B cell (primary cell): ENCODE results near the gene BABAM2. TPM values are rescaled to one million over a fixed set of nuclear protein-coding genes. Genes with fewer than 3 reads are reported as not detected.

Source experiments
- ATAC-seq: fragments of 200-7000 bp; cut with Tn5 transposase; one replicate; pipeline ENCODE4 v1.10.0; 2021; ENCODE audit warnings: low read depth, mild to moderate bottlenecking, moderate number of reproducible peaks, moderate library complexity
- CTCF ChIA-PET: fragments of 350-600 bp; sonication (Branson Sonifier 250); formaldehyde crosslinking; loops from one replicate; lab custom pipeline; 2021; ENCODE audit warnings: antibody characterized with exemption, inconsistent platforms; lab: Charles Lee
- POLR2A ChIA-PET: fragments of 350-600 bp; sonication (Branson Sonifier 250); formaldehyde crosslinking; loops from one replicate; lab custom pipeline; 2021; ENCODE audit warnings: antibody characterized with exemption; lab: Charles Lee
- DNase-seq: peaks from one replicate; pipeline ENCODE4 v3.0.0; 2013
- H2AFZ ChIP-seq: 2 replicates; pipeline ENCODE4 v1.6.1; 2012; ENCODE audit warnings: mild to moderate bottlenecking, low read depth, low read length; ENCODE audit not compliant: insufficient read depth, poor library complexity, severe bottlenecking
- H3K27ac ChIP-seq, 2 donors: 1 replicate in 1 of 2; 2 replicates in 1 of 2; pipeline ENCODE4 v1.5.1; 2012 to 2013; ENCODE audit warnings: low read length in 2 of 2, mild to moderate bottlenecking in 2 of 2, moderate library complexity in 1 of 2
- H3K27me3 ChIP-seq, 4 experiments: fragments of 200-600 bp in 1 of 4; sonication (generic) in 1 of 4; replicated peaks in 1 of 4; 1 replicate in 2 of 4; 2 replicates in 2 of 4; pipeline versions ENCODE4 v1.6.1 to v1.7.0; 2013 to 2016; ENCODE audit warnings: low read length in 3 of 4, mild to moderate bottlenecking in 2 of 4, mixed read lengths in 1 of 4, moderate library complexity in 1 of 4; ENCODE audit not compliant: insufficient read depth in 4 of 4, control insufficient read depth in 3 of 4; ENCODE audit errors: control extremely low read depth in 1 of 4
- H3K36me3 ChIP-seq, 2 experiments: replicated peaks in 1 of 2; 1 replicate in 1 of 2; 2 replicates in 1 of 2; pipeline versions ENCODE4 v1.6.1 to v1.7.1; 2013; ENCODE audit warnings: low read length in 1 of 2; ENCODE audit not compliant: insufficient read depth in 2 of 2, control insufficient read depth in 1 of 2; ENCODE audit errors: control extremely low read depth in 1 of 2, extremely low read depth in 1 of 2
- H3K4me1 ChIP-seq, 2 donors: fragments of 200-600 bp in 1 of 2; sonication (generic) in 1 of 2; 1 replicate in 1 of 2; 2 replicates in 1 of 2; pipeline versions ENCODE4 v1.5.1 to v1.6.1; 2013 to 2017; ENCODE audit warnings: low read length in 2 of 2; ENCODE audit not compliant: control insufficient read depth in 2 of 2, insufficient read depth in 2 of 2
- H3K4me2 ChIP-seq: replicated peaks from 2 replicates; pipeline ENCODE3; 2012; ENCODE audit warnings: mild to moderate bottlenecking, low read depth, low read length; ENCODE audit not compliant: poor library complexity, severe bottlenecking
- H3K4me3 ChIP-seq, 5 experiments: fragments of 200-600 bp in 1 of 5; sonication (generic) in 1 of 5; 1 replicate in 3 of 5; 2 replicates in 2 of 5; pipeline versions ENCODE4 v1.5.1 to v1.7.0; 2011 to 2016; ENCODE audit warnings: low read length in 4 of 5, mild to moderate bottlenecking in 4 of 5, low read depth in 2 of 5, control low read depth in 1 of 5, moderate library complexity in 1 of 5; ENCODE audit not compliant: insufficient read depth in 1 of 5; ENCODE audit errors: control extremely low read depth in 1 of 5, extremely low read depth in 1 of 5
- H3K79me2 ChIP-seq: fragments of 200-600 bp; sonication (generic); one replicate; pipeline ENCODE4 v1.6.0; 2016; ENCODE audit warnings: low read length; ENCODE audit not compliant: control insufficient read depth, insufficient read depth
- H3K9ac ChIP-seq: fragments of 200-600 bp; sonication (generic); 2 replicates; pipeline ENCODE4 v1.6.1; 2017; ENCODE audit warnings: mild to moderate bottlenecking, low read length, moderate library complexity
- H3K9me3 ChIP-seq, 3 donors: one replicate each; pipeline versions ENCODE4 v1.6.1 to v1.7.1; 2013; ENCODE audit warnings: low read length in 2 of 3; ENCODE audit not compliant: control insufficient read depth in 2 of 3, insufficient read depth in 1 of 3; ENCODE audit errors: control extremely low read depth in 1 of 3
- H4K20me1 ChIP-seq: 2 replicates; pipeline ENCODE4 v1.6.0; 2012; ENCODE audit warnings: mild to moderate bottlenecking, low read length; ENCODE audit not compliant: insufficient read depth, control insufficient read depth, poor library complexity, severe bottlenecking
- H3K27ac Mint-ChIP-seq: one replicate; pipeline ENCODE4 v1.8.0; 2021; ENCODE audit warnings: mixed read lengths
- H3K27me3 Mint-ChIP-seq: one replicate; pipeline ENCODE4 v1.8.0; 2021; ENCODE audit warnings: mixed read lengths
- H3K4me1 Mint-ChIP-seq: one replicate; pipeline ENCODE4 v1.8.0; 2021; ENCODE audit warnings: mixed read lengths
- H3K4me3 Mint-ChIP-seq: one replicate; pipeline ENCODE4 v1.8.0; 2021; ENCODE audit warnings: mixed read lengths
- H3K9me3 Mint-ChIP-seq: one replicate; pipeline ENCODE4 v1.8.0; 2022; ENCODE audit warnings: mixed read lengths; ENCODE audit not compliant: insufficient read depth
- EZH2 ChIP-seq: IDR thresholded peaks from 2 replicates; pipeline ENCODE4 v1.6.1; 2012; ENCODE audit warnings: borderline replicate concordance, low read depth, mild to moderate bottlenecking, moderate library complexity, low read length; ENCODE audit not compliant: insufficient read depth, poor library complexity, severe bottlenecking
- WGBS: methylation state at CpG from one replicate; pipeline ENCODE4 v1.1.5; 2013; ENCODE audit warnings: missing lambda C conversion rate; ENCODE audit not compliant: insufficient coverage; 5-methylcytosine and 5-hydroxymethylcytosine counted together
- intact Hi-C: fragments of 100-400 bp; cut with micrococcal nuclease; formaldehyde crosslinking; loops from one replicate; pipeline ENCODE4 v1.10.0; 2022
- polyA plus RNA-seq: library from polyadenylated mRNA; depleted of rRNA; stranded (reverse); fragments of >200 nt; gene quantifications from 2 replicates; pipeline ENCODE4 v1.2.3, GENCODE V29; 2012
- total RNA-seq, 2 donors: library from RNA; stranded (reverse); fragments of 120-200 nt in 1 of 2; gene quantifications; 1 replicate in 1 of 2; 2 replicates in 1 of 2; pipeline versions ENCODE4 v1.2.3 to v1.2.4, GENCODE V29; 2013 to 2022
- TF ChIP-seq, protein P1 (sequence below): fragments of 200-600 bp; IDR thresholded peaks from one replicate; pipeline ENCODE4 v1.8.0; 2022; ENCODE audit warnings: antibody characterized with exemption, mild to moderate bottlenecking

The BABAM2 gene
- total and polyA plus RNA-seq, 2 donors (not counting 1 experiment from before 2014, with no cell fraction given) = 22.3 to 69.6 TPM

- POLR2A ChIA-PET = interaction anchor here (0.6 to 0.7 kb wide), 2 partner anchors 18 to 24 kb away, joined by 3 read pairs; partner anchors contain the start of gene RBKS
- CTCF ChIA-PET = no interaction called here
Observed at GRCh38 chr2:27866237-27866636, 24.3 kb upstream of the BABAM2 start.

DNA sequence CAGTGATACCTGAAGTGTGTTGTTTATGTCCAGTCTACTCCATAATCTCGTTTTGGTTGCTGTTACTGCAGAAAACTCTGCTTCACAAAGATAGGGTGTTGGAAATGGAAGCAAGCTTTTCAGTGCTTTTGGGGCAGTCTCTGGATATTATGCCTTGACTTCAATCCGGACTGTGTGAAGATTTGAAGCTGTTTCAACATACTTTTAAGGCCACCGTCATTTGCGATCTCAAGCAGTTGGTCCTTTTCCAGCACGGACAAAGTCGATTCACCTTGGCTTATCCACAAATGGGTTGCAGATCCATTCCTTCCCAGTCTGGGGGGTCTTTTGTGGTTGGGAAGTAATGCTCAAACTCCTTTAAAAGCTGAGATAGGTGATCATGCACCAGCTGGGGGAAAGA, 20.8 kb upstream of the BABAM2 start:
- H3K27me3 Mint-ChIP-seq = peaks cover 8% of the 10 kb centered on the region
- no peaks in the 10 kb centered on the region for H3K9me3 Mint-ChIP-seq
- H3K4me1 Mint-ChIP-seq = no peaks in the 10 kb centered on the region
- ATAC-seq (no peak), DNase-seq (no peak)
- Histone ChIP-seq H3K36me3 (no peaks in the 10 kb centered on the region), H3K9me3 (no peaks in the 10 kb centered on the region), H3K4me1 (no peaks in the 10 kb centered on the region), H2AFZ (no peak overlapping the region), H4K20me1 (no peaks in the 10 kb centered on the region), H3K9ac (no peak overlapping the region), H3K79me2 (no peaks in the 10 kb centered on the region), H3K27ac (no peak overlapping the region), H3K4me3 (no peak overlapping the region), H3K4me2 (no peak overlapping the region), H3K27me3 (no peaks in the 10 kb centered on the region)
- no peak for TF ChIP-seq EZH2
- TF ChIP-seq, protein P1, sequence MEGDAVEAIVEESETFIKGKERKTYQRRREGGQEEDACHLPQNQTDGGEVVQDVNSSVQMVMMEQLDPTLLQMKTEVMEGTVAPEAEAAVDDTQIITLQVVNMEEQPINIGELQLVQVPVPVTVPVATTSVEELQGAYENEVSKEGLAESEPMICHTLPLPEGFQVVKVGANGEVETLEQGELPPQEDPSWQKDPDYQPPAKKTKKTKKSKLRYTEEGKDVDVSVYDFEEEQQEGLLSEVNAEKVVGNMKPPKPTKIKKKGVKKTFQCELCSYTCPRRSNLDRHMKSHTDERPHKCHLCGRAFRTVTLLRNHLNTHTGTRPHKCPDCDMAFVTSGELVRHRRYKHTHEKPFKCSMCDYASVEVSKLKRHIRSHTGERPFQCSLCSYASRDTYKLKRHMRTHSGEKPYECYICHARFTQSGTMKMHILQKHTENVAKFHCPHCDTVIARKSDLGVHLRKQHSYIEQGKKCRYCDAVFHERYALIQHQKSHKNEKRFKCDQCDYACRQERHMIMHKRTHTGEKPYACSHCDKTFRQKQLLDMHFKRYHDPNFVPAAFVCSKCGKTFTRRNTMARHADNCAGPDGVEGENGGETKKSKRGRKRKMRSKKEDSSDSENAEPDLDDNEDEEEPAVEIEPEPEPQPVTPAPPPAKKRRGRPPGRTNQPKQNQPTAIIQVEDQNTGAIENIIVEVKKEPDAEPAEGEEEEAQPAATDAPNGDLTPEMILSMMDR = no peak
- 75% methylated on average over 2 of the region's 6 CpGs for WGBS
- intact Hi-C loops = no loop called here
- CTCF ChIA-PET = no interaction called here
- POLR2A ChIA-PET = no interaction called here
- H3K27ac Mint-ChIP-seq = no peak overlapping the region
- no peak overlapping the region for H3K4me3 Mint-ChIP-seq

More at GRCh38 chr2:27866237-27866636, 24.3 kb upstream of the BABAM2 start:
- no peak for DNase-seq
- H3K27me3 Mint-ChIP-seq = peaks cover 13% of the 10 kb centered on the region
- no peak overlapping the region for H3K4me2 ChIP-seq
- H3K9ac ChIP-seq = no peak overlapping the region
- H3K4me3 ChIP-seq = no peak overlapping the region
- H3K27ac Mint-ChIP-seq = no peak overlapping the region
- H3K36me3 ChIP-seq = no peaks in the 10 kb centered on the region
- no peaks in the 10 kb centered on the region for H4K20me1 ChIP-seq
- H3K27ac ChIP-seq = no peak overlapping the region
- no peaks in the 10 kb centered on the region for H3K4me1 ChIP-seq
- H3K79me2 ChIP-seq = no peaks in the 10 kb centered on the region
- no peak overlapping the region for H2AFZ ChIP-seq
- H3K4me1 Mint-ChIP-seq = no peaks in the 10 kb centered on the region
- H3K27me3 ChIP-seq = no peaks in the 10 kb centered on the region
- no CpG with 5 or more reads among the region's 1 CpG for WGBS
- no peaks in the 10 kb centered on the region for H3K9me3 Mint-ChIP-seq
- TF ChIP-seq, protein P1 = no peak
- TF ChIP-seq EZH2 = no peak
- ATAC-seq = no peak
- no peak overlapping the region for H3K4me3 Mint-ChIP-seq
- no peaks in the 10 kb centered on the region for H3K9me3 ChIP-seq
- intact Hi-C loops = no loop called here
